Pancreas (tissue), 10 donors: Measurements from ENCODE around the gene EFEMP2. TPM values are rescaled to one million over a fixed set of nuclear protein-coding genes. Genes with fewer than 3 reads are reported as not detected.
A peak's percentile ranks its signal among the peaks of the same experiment; 100 is the strongest.

Experiments
- ATAC-seq, 4 donors: fragments of 200-7000 bp; cut with Tn5 transposase; one replicate each; pipeline versions ENCODE4 v1.8.0 to v1.9.1; 2020; ENCODE audit warnings: mild to moderate bottlenecking in 4 of 4, moderate library complexity in 4 of 4
- DNase-seq, 6 donors: peaks; one replicate each; pipeline ENCODE4 v3.0.0-alpha.2; 2020
- FAIRE-seq: peaks from 2 replicates; lab custom pipeline; 2012; peaks lifted over from hg19 to GRCh38; lab: Jason Lieb, UNC
- H3K27ac ChIP-seq, 4 donors: fragments of 200-600 bp; sonication (generic); 1 replicate in 3 of 4; 2 replicates in 1 of 4; pipeline versions ENCODE4 v1.5.0 to v1.8.0; 2020
- H3K27me3 ChIP-seq, 4 donors: fragments of 200-600 bp; one replicate each; pipeline ENCODE4 v1.8.0; 2021
- H3K36me3 ChIP-seq, 3 donors: fragments of 200-600 bp; sonication (generic) in 1 of 3; one replicate each; pipeline versions ENCODE4 v1.5.0 to v1.8.0; 2020 to 2021
- H3K4me1 ChIP-seq, 3 donors: fragments of 200-600 bp; one replicate each; pipeline ENCODE4 v1.8.0; 2021
- H3K4me3 ChIP-seq, 4 donors: fragments of 200-600 bp; sonication (generic) in 2 of 4; one replicate each; pipeline versions ENCODE4 v1.5.0 to v1.8.0; 2020 to 2021
- H3K9me3 ChIP-seq, 4 donors: fragments of 200-600 bp; one replicate each; pipeline ENCODE4 v1.8.0; 2021
- CTCF ChIP-seq, 4 donors: fragments of 200-600 bp; sonication (generic) in 3 of 4; IDR thresholded peaks; one replicate each; pipeline versions ENCODE4 v1.5.0 to v1.8.0; 2021; ENCODE audit warnings: antibody characterized with exemption in 4 of 4
- WGBS, 2 donors: extraction: QIAGEN DNeasy Blood & Tissue Kit; methylation state at CpG; one replicate each; pipeline ENCODE4 v1.1.7; 2013; 5-methylcytosine and 5-hydroxymethylcytosine counted together
- intact Hi-C, 3 donors: fragments of 100-400 bp; cut with DNase I; formaldehyde crosslinking; loops; one replicate each; pipeline versions ENCODE4 v1.11.1 to v1.14.2; 2022
- polyA plus RNA-seq, 2 donors: library from polyadenylated mRNA; stranded (reverse); fragments of 200-250 nt; gene quantifications; one replicate each; pipeline ENCODE4 v1.2.3, GENCODE V29; 2013
- total RNA-seq, 6 donors: library from RNA; stranded (reverse); fragmentation: NEBNext Ultra II Directional in 4 of 6; extraction: Animal tissue kit (Norgen Biotek cat#: 25700) in 4 of 6; gene quantifications; one replicate each; pipeline versions ENCODE4 v1.2.1 to v1.2.4, GENCODE V29; 2021 to 2023
- donor health status: healthy with polysubstance abuse.
- donor health status: DM: no; HTN: no; CAD: no; lungs with moderate emphysema.
- donor health status: DM: no; HTN: no; CAD: no.
- donor health status: control.
- donor health status: control.
- donor health status: Bipolar disorder and iron deficiency.
- donor health status: DM: yes; HTN: yes; CAD: no.
- donor health status: DM: no; HTN: no; CAD: no.
- donor health status: DM: no; HTN: no; CAD: no.
- donor health status: DM: yes; HTN: yes; CAD: no.

Gene EFEMP2
- total and polyA plus RNA-seq, 8 donors, result 11.3 to 51.0 (median 18.8) TPM

DNA sequence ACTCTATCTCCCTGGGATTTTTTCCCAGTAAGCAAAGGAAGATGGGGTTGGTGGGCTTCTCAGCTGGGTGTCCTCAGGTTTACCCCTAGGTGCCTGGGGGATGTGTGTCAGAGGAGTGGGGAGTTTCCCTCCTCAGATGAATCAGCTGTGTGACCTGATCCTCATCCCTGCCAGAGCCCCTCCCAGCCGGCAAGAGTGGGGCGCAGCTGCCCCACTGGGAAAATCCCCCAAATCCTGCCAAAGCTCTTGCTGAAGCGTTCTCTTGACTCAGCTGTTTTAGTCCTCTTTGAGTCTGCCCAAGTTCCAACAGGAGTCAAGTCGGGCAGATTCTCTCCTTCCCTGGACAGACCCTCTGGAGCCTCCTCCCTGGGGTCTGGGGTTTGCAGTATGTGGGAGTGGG lies 40.2 kb upstream of the EFEMP2 start:
- Histone ChIP-seq H3K9me3 (no peaks in the 10 kb centered on the region), H3K27me3 (no peaks in the 10 kb centered on the region), H3K4me1 (peaks cover 0 to 16% (median 5%) of the 10 kb centered on the region in 3 donors), H3K36me3 (no peaks in the 10 kb centered on the region), H3K4me3 (no peak overlapping the region), H3K27ac (no peak overlapping the region)
- intact Hi-C loops, result no loop called here
- 52 to 58% methylated on average over 4 of the region's 4 CpGs for WGBS, 2 donors
- FAIRE-seq (no peak), DNase-seq (no peak), ATAC-seq (no peak)
- no peak for TF ChIP-seq CTCF (IDR thresholded peaks at IDR 0.05)

DNA sequence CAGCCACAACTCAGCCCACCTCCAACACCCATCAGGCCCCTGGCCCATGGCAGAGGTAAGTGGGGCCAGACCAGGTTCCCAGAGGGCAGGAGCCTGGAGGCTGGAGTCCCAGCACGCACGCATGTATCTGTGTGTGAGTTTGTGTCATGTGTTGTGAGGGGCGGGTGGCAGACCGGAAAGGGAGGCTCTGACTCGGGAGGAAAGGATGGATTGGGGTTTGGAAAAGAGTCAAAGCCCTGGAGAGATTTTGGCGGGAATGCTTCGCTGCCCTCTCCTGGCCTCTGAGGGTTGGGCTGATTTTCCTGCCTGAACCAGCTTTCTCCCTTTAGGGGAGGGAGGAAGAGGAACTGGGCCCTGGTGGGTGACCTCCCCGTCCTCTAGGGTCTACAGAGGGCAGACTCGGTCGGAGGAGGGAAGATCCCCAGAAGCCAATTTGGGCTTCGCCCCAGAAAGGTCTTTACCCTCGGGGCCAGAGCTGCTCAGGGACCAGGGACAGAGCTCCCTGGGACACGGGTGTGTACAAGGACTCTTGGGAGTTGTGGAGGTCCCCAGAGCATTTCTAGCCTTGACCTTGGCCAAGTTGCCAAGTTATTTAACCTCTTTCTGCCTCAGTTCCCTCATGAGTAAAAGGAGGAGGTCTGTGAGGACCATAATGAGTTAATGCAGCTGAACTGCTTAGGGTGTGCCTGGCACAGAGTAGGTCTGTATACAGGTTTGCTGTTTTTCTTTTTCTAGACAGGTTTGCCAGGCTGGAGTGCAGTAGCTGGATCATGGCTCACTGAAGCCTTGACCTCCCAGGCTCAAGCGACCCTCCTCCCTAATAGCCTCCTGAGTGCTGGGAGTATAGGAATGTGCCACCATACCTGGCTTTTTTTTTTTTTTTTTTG lies 39.3 kb upstream of the EFEMP2 start:
- Histone ChIP-seq H3K27ac (no peak overlapping the region), H3K9me3 (no peaks in the 10 kb centered on the region), H3K27me3 (no peaks in the 10 kb centered on the region), H3K36me3 (no peaks in the 10 kb centered on the region), H3K4me3 (no peak overlapping the region), H3K4me1 (peaks cover 0 to 8% (median 0%) of the 10 kb centered on the region in 3 donors)
- DNase-seq, result no peak
- TF ChIP-seq CTCF (IDR thresholded peaks at IDR 0.05), result no peak
- intact Hi-C loops, result no loop called here
- 17% methylated on average over 14 of the region's 14 CpGs for WGBS, 2 donors
- ATAC-seq, result peak in 3 of 4 donors; percentile 7 to 44 (median 37)
- FAIRE-seq, result no peak

DNA sequence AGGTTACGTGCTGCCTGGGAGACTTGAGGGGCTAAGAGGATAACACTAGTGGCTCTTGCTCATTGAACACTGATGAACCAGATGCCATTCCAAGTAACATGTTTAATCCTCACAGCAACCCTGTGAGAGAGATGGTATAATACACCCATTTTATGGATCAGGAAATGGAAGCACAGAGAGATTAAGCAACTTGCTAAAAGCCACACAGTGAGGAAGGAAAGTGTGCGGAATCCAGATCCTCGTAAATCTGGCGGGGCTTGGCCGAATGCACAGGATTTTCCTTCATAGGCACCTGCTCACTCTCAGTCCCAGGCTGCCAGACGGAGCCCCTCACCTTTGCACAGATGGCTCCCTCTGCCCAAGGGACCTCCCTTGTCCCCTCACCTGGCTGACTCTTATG lies 35.3 kb upstream of the EFEMP2 start:
- Histone ChIP-seq H3K36me3 (no peaks in the 10 kb centered on the region), H3K4me1 (no peaks in the 10 kb centered on the region), H3K4me3 (no peak overlapping the region), H3K27me3 (no peaks in the 10 kb centered on the region), H3K27ac (no peak overlapping the region), H3K9me3 (no peaks in the 10 kb centered on the region)
- TF ChIP-seq CTCF (IDR thresholded peaks at IDR 0.05), result no peak
- no peak for DNase-seq
- WGBS, 2 donors, result 75 to 79% methylated on average over 6 of the region's 6 CpGs
- intact Hi-C loops, result no loop called here
- FAIRE-seq, result no peak
- no peak for ATAC-seq

GRCh38 chr11:65906602-65907001 lies 34.0 kb upstream of the EFEMP2 start:
- Histone ChIP-seq H3K27me3 (no peaks in the 10 kb centered on the region), H3K36me3 (no peaks in the 10 kb centered on the region), H3K9me3 (no peaks in the 10 kb centered on the region), H3K4me3 (no peak overlapping the region), H3K27ac (no peak overlapping the region), H3K4me1 (no peaks in the 10 kb centered on the region)
- FAIRE-seq (no peak), ATAC-seq (no peak), DNase-seq (no peak)
- WGBS, 2 donors, result 74 to 81% methylated on average over 5 of the region's 5 CpGs
- no peak for TF ChIP-seq CTCF (IDR thresholded peaks at IDR 0.05)
- intact Hi-C loops, result no loop called here

DNA sequence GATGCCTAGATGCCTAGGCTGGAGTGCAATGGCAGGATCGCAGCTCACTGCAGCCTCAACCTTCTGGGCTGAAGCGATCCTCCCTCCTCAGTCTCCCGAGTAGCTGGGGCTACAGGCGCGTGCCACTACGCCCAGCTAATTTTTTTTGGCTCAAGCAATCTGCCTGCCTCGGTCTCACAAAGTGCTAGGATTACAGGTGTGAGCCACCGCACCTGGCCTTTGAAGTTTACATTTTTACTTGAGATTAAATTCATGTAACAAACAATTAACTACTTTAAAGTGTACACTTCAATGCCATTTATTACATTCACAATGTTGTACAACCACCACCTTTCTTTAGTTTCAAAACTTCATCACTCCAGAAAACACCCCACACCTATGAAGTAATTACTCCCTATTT lies 31.1 kb upstream of the EFEMP2 start:
- Histone ChIP-seq H3K4me1 (peaks cover 0 to 8% (median 7%) of the 10 kb centered on the region in 3 donors), H3K36me3 (no peaks in the 10 kb centered on the region), H3K9me3 (no peaks in the 10 kb centered on the region), H3K4me3 (no peak overlapping the region), H3K27me3 (no peaks in the 10 kb centered on the region), H3K27ac (no peak overlapping the region)
- FAIRE-seq (no peak), ATAC-seq (no peak), DNase-seq (no peak)
- intact Hi-C loops, result no loop called here
- no peak for TF ChIP-seq CTCF (IDR thresholded peaks at IDR 0.05)
- 59 to 65% methylated on average over 8 of the region's 8 CpGs for WGBS, 2 donors
